GM10266 (cell line): ENCODE results near the gene DBF4B.
"Not testable (repeated sequence)": the region's sequence is repeated elsewhere in the genome, so short reads cannot be mapped to it uniquely, and the experiment has no call there.

Source experiments
- DNase-seq: peaks from one replicate; pipeline ENCODE4 v3.0.0; 2012; ENCODE audit errors: extremely low spot score
- TF ChIP-seq, protein P1 (sequence below): IDR thresholded peaks from 2 replicates; pipeline ENCODE4 v1.5.1; 2012; ENCODE audit warnings: mild to moderate bottlenecking, low read depth; ENCODE audit not compliant: control insufficient read depth, insufficient read depth; ENCODE audit errors: missing control alignments

The DBF4B gene

DNA sequence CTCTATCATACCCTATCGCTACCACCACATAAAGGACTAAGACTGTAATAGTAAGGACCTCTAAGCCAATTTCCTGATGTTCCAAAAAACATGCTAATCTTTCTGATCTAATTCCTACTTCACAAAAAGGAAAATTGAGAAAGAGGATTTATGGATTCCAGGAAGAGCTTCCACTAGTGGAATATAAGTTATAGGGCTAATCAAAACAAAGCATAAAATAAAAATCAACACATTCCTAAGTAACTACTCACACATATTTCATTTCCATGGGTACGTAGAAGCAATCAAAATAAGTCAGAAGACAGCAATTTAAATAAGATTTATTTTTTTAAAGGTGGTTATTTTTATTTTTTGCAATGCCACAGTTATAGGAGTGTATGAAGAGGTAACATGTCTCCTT lies 31.3 kb upstream of the DBF4B start:
- TF ChIP-seq, protein P1, sequence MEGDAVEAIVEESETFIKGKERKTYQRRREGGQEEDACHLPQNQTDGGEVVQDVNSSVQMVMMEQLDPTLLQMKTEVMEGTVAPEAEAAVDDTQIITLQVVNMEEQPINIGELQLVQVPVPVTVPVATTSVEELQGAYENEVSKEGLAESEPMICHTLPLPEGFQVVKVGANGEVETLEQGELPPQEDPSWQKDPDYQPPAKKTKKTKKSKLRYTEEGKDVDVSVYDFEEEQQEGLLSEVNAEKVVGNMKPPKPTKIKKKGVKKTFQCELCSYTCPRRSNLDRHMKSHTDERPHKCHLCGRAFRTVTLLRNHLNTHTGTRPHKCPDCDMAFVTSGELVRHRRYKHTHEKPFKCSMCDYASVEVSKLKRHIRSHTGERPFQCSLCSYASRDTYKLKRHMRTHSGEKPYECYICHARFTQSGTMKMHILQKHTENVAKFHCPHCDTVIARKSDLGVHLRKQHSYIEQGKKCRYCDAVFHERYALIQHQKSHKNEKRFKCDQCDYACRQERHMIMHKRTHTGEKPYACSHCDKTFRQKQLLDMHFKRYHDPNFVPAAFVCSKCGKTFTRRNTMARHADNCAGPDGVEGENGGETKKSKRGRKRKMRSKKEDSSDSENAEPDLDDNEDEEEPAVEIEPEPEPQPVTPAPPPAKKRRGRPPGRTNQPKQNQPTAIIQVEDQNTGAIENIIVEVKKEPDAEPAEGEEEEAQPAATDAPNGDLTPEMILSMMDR: no peak

DNA sequence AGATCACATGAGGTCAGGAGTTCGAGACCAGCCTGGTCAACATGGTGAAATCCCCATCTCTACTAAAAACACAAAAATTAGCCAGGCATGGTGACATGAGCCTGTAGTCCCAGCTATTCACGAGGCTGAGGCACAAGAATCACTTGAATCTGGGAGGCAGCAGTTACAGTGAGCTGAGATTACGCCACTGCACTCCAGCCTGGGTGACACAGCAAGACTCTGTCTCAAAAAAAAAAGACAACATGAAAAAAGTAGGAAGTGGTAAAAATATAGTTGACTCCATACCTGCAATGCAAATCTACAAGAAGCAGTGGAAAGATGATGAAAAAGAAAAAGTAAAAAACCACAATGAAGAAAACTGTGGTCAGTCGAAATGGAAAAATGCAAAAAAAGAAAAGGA lies 25.2 kb upstream of the DBF4B start:
- not testable (repeated sequence) for DNase-seq

More for the DNA sequence above, 31.3 kb upstream of the DBF4B start:
- DNase-seq: no peak

- TF ChIP-seq, protein P1: no peak
- no peak for DNase-seq
These were observed 20.7 kb upstream of the DBF4B start for GRCh38 chr17:44687756-44688155.

GRCh38 chr17:44688200-44688599 lies 20.3 kb upstream of the DBF4B start:
- TF ChIP-seq, protein P1: no peak
- no peak for DNase-seq

- DNase-seq: peak; percentile 34
- TF ChIP-seq, protein P1: no peak
These were observed 19.6 kb upstream of the DBF4B start for GRCh38 chr17:44688675-44689476.

DNA sequence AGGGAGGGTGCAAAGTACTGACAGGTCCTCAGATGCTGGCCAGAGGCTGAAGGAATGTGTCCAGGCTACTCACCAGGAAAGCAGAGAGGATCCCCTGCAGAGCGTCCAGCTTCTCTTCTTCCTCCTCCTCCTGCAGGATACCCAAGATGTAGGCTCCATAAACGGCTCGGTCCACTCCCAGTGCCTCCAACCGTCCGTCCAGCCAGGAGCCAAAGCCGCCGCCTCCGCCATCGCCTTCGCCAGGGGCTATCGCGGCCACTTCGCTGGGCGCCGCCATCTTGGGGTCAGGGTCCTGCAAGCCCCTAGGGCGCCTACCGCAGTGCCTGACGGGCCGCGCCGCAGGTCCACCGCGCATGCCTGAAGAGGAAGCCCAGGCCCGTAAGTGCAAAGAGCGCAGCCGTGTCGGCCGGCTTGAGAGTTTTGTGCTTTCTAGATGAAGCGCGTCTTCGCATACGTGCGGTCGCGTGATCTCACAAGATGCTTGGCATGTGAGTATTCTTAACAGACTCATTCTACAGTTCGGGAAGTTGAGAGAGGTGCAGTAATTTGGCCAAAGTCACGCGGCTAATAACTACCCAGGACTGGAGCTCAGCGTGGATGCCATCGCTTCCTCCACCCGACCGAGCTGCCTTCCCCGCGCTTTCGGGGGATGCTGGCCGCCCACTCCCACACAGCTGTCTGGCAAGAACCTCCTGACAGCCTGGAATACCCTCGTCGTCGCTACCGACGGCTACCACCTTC lies 18.8 kb upstream of the DBF4B start, which contains the start of gene CCDC43:
TSS of gene CCDC43 (minus strand) at position 300 of the 741 bp plus-strand sequence. CDS start at position 277, 23 bp downstream.
- peak; percentile 90 for DNase-seq
- TF ChIP-seq, protein P1: no peak

- TF ChIP-seq, protein P1: peak; percentile 37
- DNase-seq: peak; percentile 37
These were observed 17.6 kb upstream of the DBF4B start for GRCh38 chr17:44690746-44691306.
